Astrocyte of the spinal cord (primary cell): ENCODE data around the gene VAMP5.

Experiments used
- DNase-seq: peaks from one replicate; pipeline ENCODE4 v3.0.0; 2011; ENCODE audit warnings: low read depth, low spot score
- H3K4me3 ChIP-seq: 2 replicates; pipeline ENCODE4 v1.5.1; 2011; ENCODE audit warnings: low read depth, mild to moderate bottlenecking, low read length, moderate library complexity
- in situ Hi-C: cut with HindIII; loops from 2 replicates; pipeline ENCODE4 v1.10.0; 2017; ENCODE audit warnings: low sequenced_read_pairs
- TF ChIP-seq, protein P1 (sequence below): IDR thresholded peaks from 2 replicates; pipeline ENCODE4 v1.5.1; 2012; ENCODE audit warnings: low read depth, mild to moderate bottlenecking, low read length, inconsistent platforms

The VAMP5 gene

GRCh38 chr2:85560812-85561279 is 23.4 kb upstream of the VAMP5 start:
- TF ChIP-seq, protein P1, sequence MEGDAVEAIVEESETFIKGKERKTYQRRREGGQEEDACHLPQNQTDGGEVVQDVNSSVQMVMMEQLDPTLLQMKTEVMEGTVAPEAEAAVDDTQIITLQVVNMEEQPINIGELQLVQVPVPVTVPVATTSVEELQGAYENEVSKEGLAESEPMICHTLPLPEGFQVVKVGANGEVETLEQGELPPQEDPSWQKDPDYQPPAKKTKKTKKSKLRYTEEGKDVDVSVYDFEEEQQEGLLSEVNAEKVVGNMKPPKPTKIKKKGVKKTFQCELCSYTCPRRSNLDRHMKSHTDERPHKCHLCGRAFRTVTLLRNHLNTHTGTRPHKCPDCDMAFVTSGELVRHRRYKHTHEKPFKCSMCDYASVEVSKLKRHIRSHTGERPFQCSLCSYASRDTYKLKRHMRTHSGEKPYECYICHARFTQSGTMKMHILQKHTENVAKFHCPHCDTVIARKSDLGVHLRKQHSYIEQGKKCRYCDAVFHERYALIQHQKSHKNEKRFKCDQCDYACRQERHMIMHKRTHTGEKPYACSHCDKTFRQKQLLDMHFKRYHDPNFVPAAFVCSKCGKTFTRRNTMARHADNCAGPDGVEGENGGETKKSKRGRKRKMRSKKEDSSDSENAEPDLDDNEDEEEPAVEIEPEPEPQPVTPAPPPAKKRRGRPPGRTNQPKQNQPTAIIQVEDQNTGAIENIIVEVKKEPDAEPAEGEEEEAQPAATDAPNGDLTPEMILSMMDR: no peak

GRCh38 chr2:85561280-85562212 is 22.7 kb upstream of the VAMP5 start, which contains the start of gene GGCX:
Gene GGCX (minus strand): TSS chr2:85561493. CDS start chr2:85561428, 65 bp downstream.
- peak; percentile 95 for DNase-seq
- H3K4me3 ChIP-seq: peak within 1 kb of the TSS; percentile 90
- in situ Hi-C loops: no loop called here
- TF ChIP-seq, protein P1: peak; percentile 20

More at GRCh38 chr2:85560812-85561279, 23.4 kb upstream of the VAMP5 start:
- H3K4me3 ChIP-seq: peak overlapping the region; percentile 90
- in situ Hi-C loops: no loop called here
- DNase-seq: no peak

DNA sequence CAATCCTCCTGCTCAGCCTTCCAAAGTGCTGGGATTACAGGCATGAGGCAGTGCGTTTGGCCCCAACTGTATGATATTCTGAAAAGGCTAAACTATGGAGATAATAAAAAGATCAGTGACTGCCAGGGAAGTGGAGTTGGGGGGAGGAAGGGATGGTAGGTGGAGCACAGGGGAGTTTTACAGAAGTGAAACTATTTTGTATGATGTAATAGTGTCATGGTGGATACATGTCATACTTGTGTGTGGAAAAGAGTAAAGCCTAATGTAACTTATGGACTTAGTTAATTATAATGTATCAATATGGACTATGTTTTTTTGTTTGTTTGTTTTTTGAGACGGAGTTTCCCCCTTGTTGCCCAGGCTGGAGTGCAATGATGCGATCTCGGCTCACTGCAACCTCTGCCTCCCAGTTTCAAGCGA is 20.1 kb upstream of the VAMP5 start:
- in situ Hi-C loops: no loop called here
- TF ChIP-seq, protein P1: no peak
- H3K4me3 ChIP-seq: no peak overlapping the region
- DNase-seq: no peak

- TF ChIP-seq, protein P1: no peak
- H3K4me3 ChIP-seq: no peak overlapping the region
- in situ Hi-C loops: no loop called here
- DNase-seq: no peak
Observed at GRCh38 chr2:85566265-85566664, 18.0 kb upstream of the VAMP5 start.

GRCh38 chr2:85575739-85576138 is 8.5 kb upstream of the VAMP5 start:
- TF ChIP-seq, protein P1: no peak
- in situ Hi-C loops: no loop called here
- no peak for DNase-seq
- H3K4me3 ChIP-seq: no peak overlapping the region

- H3K4me3 ChIP-seq: no peak overlapping the region
- TF ChIP-seq, protein P1: no peak
- DNase-seq: no peak
Observed at GRCh38 chr2:85577063-85577385, 7.2 kb upstream of the VAMP5 start.

More at GRCh38 chr2:85577063-85577385, 7.2 kb upstream of the VAMP5 start:
- in situ Hi-C loops: no loop called here
